MM.1S (cell line): ENCODE data around the gene RSF1.

Experiments used
- CTCF ChIP-seq: fragments of 300-600 bp; sonication (generic); IDR thresholded peaks from 2 replicates; pipeline ENCODE4 v1.5.1; 2016; ENCODE audit warnings: antibody characterized with exemption, low read length, mixed read lengths
- EZH2 ChIP-seq: fragments of 300-600 bp; sonication (generic); optimal IDR thresholded peaks from 2 replicates; pipeline ENCODE3; 2017; ENCODE audit warnings: low read depth, mild to moderate bottlenecking, antibody characterized with exemption, low read length, mixed read lengths
- EZH2phosphoT487 ChIP-seq: fragments of 300-600 bp; sonication (generic); IDR thresholded peaks from 2 replicates; pipeline ENCODE4 v1.6.1; 2018; ENCODE audit warnings: antibody characterized with exemption, low read length

- TF ChIP-seq CTCF (no peak), EZH2phosphoT487 (no peak), EZH2 (no peak)
These were observed 116.5 kb downstream of the RSF1 start for GRCh38 chr11:77704029-77704428.
